Tibial nerve (tissue), 4 donors: ENCODE data around the gene BMP8A.

ENCODE experiments used
- CTCF ChIP-seq, 5 experiments: fragments of 200-600 bp in 3 of 5; fragments of 450-650 bp in 2 of 5; sonication (generic) in 3 of 5; IDR thresholded peaks; one replicate each; pipeline ENCODE4 v1.5.1; 2016 to 2019; ENCODE audit warnings: antibody characterized with exemption in 5 of 5, mild to moderate bottlenecking in 3 of 5, moderate library complexity in 2 of 5
- EP300 ChIP-seq, 2 donors: sonication (generic); formaldehyde crosslinking; IDR thresholded peaks; one replicate each; pipeline ENCODE4 v1.6.1; 2017; ENCODE audit warnings: antibody characterized with exemption in 2 of 2, mild to moderate bottlenecking in 1 of 2
- POLR2A ChIP-seq, 2 donors: fragments of 450-650 bp; IDR thresholded peaks; one replicate each; pipeline ENCODE4 v1.6.1; 2017; ENCODE audit warnings: antibody characterized with exemption in 2 of 2, mild to moderate bottlenecking in 2 of 2, moderate library complexity in 2 of 2

- TF ChIP-seq CTCF (IDR thresholded peaks at IDR 0.05) (no peak), POLR2A (IDR thresholded peaks at IDR 0.05) (no peak), EP300 (IDR thresholded peaks at IDR 0.05) (no peak)
Measured at GRCh38 chr1:39564340-39564739, 72.9 kb downstream of the BMP8A start.
